ENCODE results near the gene PCDH9.
A peak's percentile ranks its signal among the peaks of the same experiment; 100 is the strongest.

Gene PCDH9

GRCh38 chr13:66553391-66553790 is 676.7 kb downstream of the PCDH9 start:
- H2BK5ac ChIP-seq (ENCODE audit: low read length), result no peak overlapping the region
- no CpG with 5 or more reads among the region's 2 CpGs for WGBS (ENCODE audit: extremely low coverage, insufficient coverage, low lambda C conversion rate)
- no peak overlapping the region for H3K4ac ChIP-seq (ENCODE audit: low read depth, low read length)
- H4K5ac ChIP-seq (ENCODE audit: low read length), result no peak overlapping the region
- no peak overlapping the region for H3K4me2 ChIP-seq (ENCODE audit: low read length)
- no peak overlapping the region for H2AK5ac ChIP-seq (ENCODE audit: low read length)
- no peak overlapping the region for H2BK15ac ChIP-seq (replicated peaks; ENCODE audit: low read depth)
- H3K4me3 ChIP-seq (ENCODE audit: low read length), result no peak overlapping the region
- DNase-seq, result no peak
- H3K27me3 ChIP-seq (ENCODE audit: insufficient read depth, low read length, poor library complexity), result no peaks in the 10 kb centered on the region
- H3K27ac ChIP-seq (ENCODE audit: low read depth, low read length), result no peak overlapping the region
- H3K18ac ChIP-seq (ENCODE audit: low read length), result no peak overlapping the region
- no peak overlapping the region for H3K23ac ChIP-seq (ENCODE audit: low read length)
- H4K8ac ChIP-seq (ENCODE audit: low read depth, low read length), result no peak overlapping the region
- no peaks in the 10 kb centered on the region for H3K79me1 ChIP-seq (ENCODE audit: low read length)
- H3K79me2 ChIP-seq (ENCODE audit: control insufficient read depth, insufficient read depth, low read length), result no peaks in the 10 kb centered on the region
- H3K9ac ChIP-seq (ENCODE audit: low read length), result no peak overlapping the region
- H3K36me3 ChIP-seq (ENCODE audit: control insufficient read depth, insufficient read depth, low read length), result no peaks in the 10 kb centered on the region
- H3K4me1 ChIP-seq (ENCODE audit: control insufficient read depth, low read depth, low read length), result no peaks in the 10 kb centered on the region
- H3K56ac ChIP-seq (ENCODE audit: low read length), result no peak overlapping the region
- no peak overlapping the region for H2BK120ac ChIP-seq (ENCODE audit: low read depth, low read length)

DNA sequence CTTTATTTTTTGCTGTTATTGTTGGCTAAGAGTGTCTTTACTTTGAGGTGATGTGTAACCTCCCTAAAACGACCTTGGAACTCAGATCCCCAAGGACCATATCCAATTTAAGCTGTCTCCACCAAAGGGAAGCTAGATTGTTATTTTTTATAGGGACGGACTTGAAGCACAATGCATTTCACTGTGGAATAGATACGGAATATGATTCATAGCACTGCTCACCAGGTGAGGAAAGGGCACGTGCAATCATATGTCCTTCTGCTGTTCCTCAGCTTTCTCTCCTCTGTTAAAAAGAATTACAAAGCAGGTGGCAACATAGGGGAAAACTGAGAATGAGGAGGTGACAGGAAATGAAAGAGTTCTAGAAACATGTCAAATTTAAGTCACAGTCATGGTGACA is 679.0 kb downstream of the PCDH9 start:
- Histone ChIP-seq H2BK5ac (ENCODE audit: low read length) (no peak overlapping the region), H3K18ac (ENCODE audit: low read length) (no peak overlapping the region), H3K36me3 (ENCODE audit: control insufficient read depth, insufficient read depth, low read length) (no peaks in the 10 kb centered on the region), H3K4ac (ENCODE audit: low read depth, low read length) (no peak overlapping the region), H3K56ac (ENCODE audit: low read length) (no peak overlapping the region), H3K27me3 (ENCODE audit: insufficient read depth, low read length, poor library complexity) (no peaks in the 10 kb centered on the region), H3K9ac (ENCODE audit: low read length) (no peak overlapping the region), H2AK5ac (ENCODE audit: low read length) (no peak overlapping the region), H3K27ac (ENCODE audit: low read depth, low read length) (no peak overlapping the region), H3K79me1 (ENCODE audit: low read length) (no peaks in the 10 kb centered on the region), H3K4me3 (ENCODE audit: low read length) (no peak overlapping the region), H3K4me2 (ENCODE audit: low read length) (no peak overlapping the region), H2BK120ac (ENCODE audit: low read depth, low read length) (no peak overlapping the region), H2BK15ac (replicated peaks; ENCODE audit: low read depth) (no peak overlapping the region), H4K8ac (ENCODE audit: low read depth, low read length) (no peak overlapping the region), H4K5ac (ENCODE audit: low read length) (no peak overlapping the region), H3K4me1 (ENCODE audit: control insufficient read depth, low read depth, low read length) (no peaks in the 10 kb centered on the region), H3K79me2 (ENCODE audit: control insufficient read depth, insufficient read depth, low read length) (no peaks in the 10 kb centered on the region), H3K23ac (ENCODE audit: low read length) (no peak overlapping the region)
- no peak for DNase-seq
- WGBS (ENCODE audit: extremely low coverage, insufficient coverage, low lambda C conversion rate), result no CpG with 5 or more reads among the region's 4 CpGs

- H3K4me3 ChIP-seq (ENCODE audit: low read length), result no peak overlapping the region
- H3K27me3 ChIP-seq (ENCODE audit: insufficient read depth, low read length, poor library complexity), result no peaks in the 10 kb centered on the region
- H3K79me2 ChIP-seq (ENCODE audit: control insufficient read depth, insufficient read depth, low read length), result no peaks in the 10 kb centered on the region
- H3K18ac ChIP-seq (ENCODE audit: low read length), result no peak overlapping the region
- WGBS (ENCODE audit: extremely low coverage, insufficient coverage, low lambda C conversion rate), result 100% methylated on average over 1 of the region's 4 CpGs
- DNase-seq, result no peak
- no peak overlapping the region for H3K4ac ChIP-seq (ENCODE audit: low read depth, low read length)
- no peak overlapping the region for H3K4me2 ChIP-seq (ENCODE audit: low read length)
- no peak overlapping the region for H3K9ac ChIP-seq (ENCODE audit: low read length)
- H4K8ac ChIP-seq (ENCODE audit: low read depth, low read length), result no peak overlapping the region
- H2BK15ac ChIP-seq (replicated peaks; ENCODE audit: low read depth), result no peak overlapping the region
- H3K27ac ChIP-seq (ENCODE audit: low read depth, low read length), result no peak overlapping the region
- no peak overlapping the region for H2AK5ac ChIP-seq (ENCODE audit: low read length)
- H2BK120ac ChIP-seq (ENCODE audit: low read depth, low read length), result no peak overlapping the region
- no peak overlapping the region for H3K56ac ChIP-seq (ENCODE audit: low read length)
- H2BK5ac ChIP-seq (ENCODE audit: low read length), result no peak overlapping the region
- no peaks in the 10 kb centered on the region for H3K79me1 ChIP-seq (ENCODE audit: low read length)
- H3K36me3 ChIP-seq (ENCODE audit: control insufficient read depth, insufficient read depth, low read length), result no peaks in the 10 kb centered on the region
- H4K5ac ChIP-seq (ENCODE audit: low read length), result no peak overlapping the region
- no peak overlapping the region for H3K23ac ChIP-seq (ENCODE audit: low read length)
- no peaks in the 10 kb centered on the region for H3K4me1 ChIP-seq (ENCODE audit: control insufficient read depth, low read depth, low read length)
These were observed 682.5 kb downstream of the PCDH9 start for GRCh38 chr13:66547685-66548084.

DNA sequence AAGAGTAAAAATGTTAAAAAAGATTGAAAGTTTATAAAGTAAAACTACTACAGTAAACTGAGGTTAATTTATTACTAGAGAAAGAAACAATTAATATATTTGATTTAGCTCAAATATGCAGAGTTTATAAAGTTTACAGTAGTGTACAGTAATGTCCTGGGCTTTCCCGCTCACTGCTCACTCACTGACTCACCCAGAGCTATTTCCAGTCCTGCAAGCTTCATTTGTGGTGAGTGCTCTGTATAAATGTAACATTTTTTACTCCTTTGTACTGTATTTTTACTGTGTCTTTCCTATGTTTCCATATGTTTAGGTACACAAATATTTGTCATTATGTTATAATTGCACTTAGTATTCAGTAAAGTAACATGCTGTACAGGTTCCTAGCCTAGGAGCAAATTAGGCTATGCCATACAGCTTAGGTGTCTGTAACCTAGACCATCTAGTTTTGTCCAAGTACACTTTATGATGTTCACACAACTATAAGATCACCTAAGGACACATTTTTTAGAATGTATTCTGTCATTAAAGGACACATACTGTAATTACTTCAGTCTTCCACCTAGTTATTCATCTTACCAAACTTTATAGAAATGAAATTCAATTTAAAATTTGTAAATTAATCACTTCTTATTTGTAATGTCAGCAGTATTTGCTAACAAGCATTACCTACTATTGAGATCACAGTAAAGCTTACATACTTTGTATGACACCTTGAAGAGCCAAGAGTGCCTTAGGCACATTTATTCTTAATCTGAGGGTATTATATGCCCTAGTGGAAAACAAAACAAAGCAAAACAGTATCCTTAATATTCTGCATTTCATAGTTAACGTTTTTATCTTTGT is 683.4 kb downstream of the PCDH9 start:
- Histone ChIP-seq H3K56ac (ENCODE audit: low read length) (no peak overlapping the region), H3K79me1 (ENCODE audit: low read length) (no peaks in the 10 kb centered on the region), H3K79me2 (ENCODE audit: control insufficient read depth, insufficient read depth, low read length) (no peaks in the 10 kb centered on the region), H3K4me3 (ENCODE audit: low read length) (no peak overlapping the region), H3K27ac (ENCODE audit: low read depth, low read length) (no peak overlapping the region), H3K4ac (ENCODE audit: low read depth, low read length) (no peak overlapping the region), H3K4me1 (ENCODE audit: control insufficient read depth, low read depth, low read length) (no peaks in the 10 kb centered on the region), H3K18ac (ENCODE audit: low read length) (no peak overlapping the region), H3K4me2 (ENCODE audit: low read length) (no peak overlapping the region), H2BK5ac (ENCODE audit: low read length) (no peak overlapping the region), H2BK120ac (ENCODE audit: low read depth, low read length) (no peak overlapping the region), H2BK15ac (replicated peaks; ENCODE audit: low read depth) (no peak overlapping the region), H4K8ac (ENCODE audit: low read depth, low read length) (no peak overlapping the region), H3K36me3 (ENCODE audit: control insufficient read depth, insufficient read depth, low read length) (no peaks in the 10 kb centered on the region), H2AK5ac (ENCODE audit: low read length) (no peak overlapping the region), H4K5ac (ENCODE audit: low read length) (no peak overlapping the region), H3K9ac (ENCODE audit: low read length) (no peak overlapping the region), H3K27me3 (ENCODE audit: insufficient read depth, low read length, poor library complexity) (no peaks in the 10 kb centered on the region), H3K23ac (ENCODE audit: low read length) (no peak overlapping the region)
- no peak for DNase-seq
- WGBS (ENCODE audit: extremely low coverage, insufficient coverage, low lambda C conversion rate), result no CpG with 5 or more reads among the region's 2 CpGs

DNA sequence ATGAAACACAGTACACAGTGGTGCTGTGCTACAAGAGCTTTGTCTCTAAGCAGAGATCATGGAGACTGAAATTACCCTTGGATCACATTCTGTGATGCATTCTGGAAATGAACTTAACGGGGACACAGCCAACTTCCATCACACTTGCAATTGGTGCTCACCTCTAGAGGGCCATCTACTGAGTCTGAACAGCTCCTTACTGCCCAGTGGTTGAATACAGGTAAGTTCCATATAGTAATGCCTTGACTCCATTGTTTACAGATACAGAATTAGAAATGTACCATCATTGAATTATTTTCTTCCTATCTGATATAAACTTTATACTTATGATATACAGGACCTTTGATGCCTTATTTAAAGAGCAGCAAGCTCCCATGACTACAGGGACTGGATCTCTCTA is 686.4 kb downstream of the PCDH9 start:
- H3K79me2 ChIP-seq (ENCODE audit: control insufficient read depth, insufficient read depth, low read length), result no peaks in the 10 kb centered on the region
- no CpG with 5 or more reads among the region's 1 CpG for WGBS (ENCODE audit: extremely low coverage, insufficient coverage, low lambda C conversion rate)
- H3K36me3 ChIP-seq (ENCODE audit: control insufficient read depth, insufficient read depth, low read length), result no peaks in the 10 kb centered on the region
- no peak overlapping the region for H3K18ac ChIP-seq (ENCODE audit: low read length)
- H3K27me3 ChIP-seq (ENCODE audit: insufficient read depth, low read length, poor library complexity), result no peaks in the 10 kb centered on the region
- H3K79me1 ChIP-seq (ENCODE audit: low read length), result no peaks in the 10 kb centered on the region
- H4K8ac ChIP-seq (ENCODE audit: low read depth, low read length), result no peak overlapping the region
- no peak overlapping the region for H2BK120ac ChIP-seq (ENCODE audit: low read depth, low read length)
- H2AK5ac ChIP-seq (ENCODE audit: low read length), result no peak overlapping the region
- H4K5ac ChIP-seq (ENCODE audit: low read length), result no peak overlapping the region
- no peak overlapping the region for H2BK15ac ChIP-seq (replicated peaks; ENCODE audit: low read depth)
- no peak overlapping the region for H3K4me2 ChIP-seq (ENCODE audit: low read length)
- no peak overlapping the region for H2BK5ac ChIP-seq (ENCODE audit: low read length)
- H3K56ac ChIP-seq (ENCODE audit: low read length), result no peak overlapping the region
- no peak overlapping the region for H3K9ac ChIP-seq (ENCODE audit: low read length)
- H3K23ac ChIP-seq (ENCODE audit: low read length), result no peak overlapping the region
- DNase-seq, result peak; percentile 45
- H3K4ac ChIP-seq (ENCODE audit: low read depth, low read length), result no peak overlapping the region
- H3K4me3 ChIP-seq (ENCODE audit: low read length), result no peak overlapping the region
- no peak overlapping the region for H3K27ac ChIP-seq (ENCODE audit: low read depth, low read length)
- no peaks in the 10 kb centered on the region for H3K4me1 ChIP-seq (ENCODE audit: control insufficient read depth, low read depth, low read length)

DNA sequence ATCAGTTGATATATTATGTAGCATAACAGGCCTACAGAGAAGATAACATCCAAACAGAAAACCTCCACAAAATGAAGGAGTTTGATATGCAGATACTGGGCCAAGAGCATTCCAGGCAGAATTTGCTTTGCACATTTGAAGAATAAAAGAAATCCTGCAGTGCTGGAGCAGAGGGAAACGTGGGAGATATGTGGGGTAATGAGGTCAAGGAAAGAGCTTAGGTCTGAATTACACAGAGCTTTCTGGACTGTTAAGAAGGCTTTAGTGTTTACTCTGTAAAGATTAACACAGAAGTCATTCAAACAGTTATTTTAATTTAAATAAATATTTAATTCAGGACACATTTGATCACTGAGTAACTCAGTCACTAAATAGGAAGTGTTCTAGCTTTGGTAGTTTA is 692.7 kb downstream of the PCDH9 start:
- H3K4ac ChIP-seq (ENCODE audit: low read depth, low read length), result no peak overlapping the region
- WGBS (ENCODE audit: extremely low coverage, insufficient coverage, low lambda C conversion rate), result no CpG with 5 or more reads among the region's 1 CpG
- no peak overlapping the region for H3K56ac ChIP-seq (ENCODE audit: low read length)
- H3K36me3 ChIP-seq (ENCODE audit: control insufficient read depth, insufficient read depth, low read length), result no peaks in the 10 kb centered on the region
- no peak overlapping the region for H4K8ac ChIP-seq (ENCODE audit: low read depth, low read length)
- H3K79me2 ChIP-seq (ENCODE audit: control insufficient read depth, insufficient read depth, low read length), result no peaks in the 10 kb centered on the region
- no peak overlapping the region for H2BK5ac ChIP-seq (ENCODE audit: low read length)
- no peak overlapping the region for H3K4me3 ChIP-seq (ENCODE audit: low read length)
- H3K4me1 ChIP-seq (ENCODE audit: control insufficient read depth, low read depth, low read length), result no peaks in the 10 kb centered on the region
- H2BK15ac ChIP-seq (replicated peaks; ENCODE audit: low read depth), result no peak overlapping the region
- no peak overlapping the region for H3K18ac ChIP-seq (ENCODE audit: low read length)
- no peaks in the 10 kb centered on the region for H3K27me3 ChIP-seq (ENCODE audit: insufficient read depth, low read length, poor library complexity)
- no peak overlapping the region for H3K23ac ChIP-seq (ENCODE audit: low read length)
- H3K4me2 ChIP-seq (ENCODE audit: low read length), result no peak overlapping the region
- no peak overlapping the region for H3K27ac ChIP-seq (ENCODE audit: low read depth, low read length)
- no peaks in the 10 kb centered on the region for H3K79me1 ChIP-seq (ENCODE audit: low read length)
- H2AK5ac ChIP-seq (ENCODE audit: low read length), result no peak overlapping the region
- DNase-seq, result no peak
- H4K5ac ChIP-seq (ENCODE audit: low read length), result no peak overlapping the region
- no peak overlapping the region for H2BK120ac ChIP-seq (ENCODE audit: low read depth, low read length)
- H3K9ac ChIP-seq (ENCODE audit: low read length), result no peak overlapping the region
